GM12878 (cell line): Measurements from ENCODE around the gene HOXD12. TPM values are rescaled to one million over a fixed set of nuclear protein-coding genes. Genes with fewer than 3 reads are reported as not detected.

Experiments
- ATAC-seq: fragments of 200-7000 bp; cut with Tn5 transposase; 3 replicates; pipeline ENCODE4 v1.9.1; 2020; ENCODE audit warnings: mild to moderate bottlenecking, moderate library complexity
- BruUV-seq: library from RNA; stranded (reverse); fragments of 400-500 nt; replicated peaks from 2 replicates; lab custom pipeline; 2021; lab: Mats Ljungman, UMichigan
- CTCF ChIA-PET: fragments of 300-600 bp; sonication (Branson Sonifier 250); formaldehyde crosslinking; extraction: SDS; loops from one replicate; lab custom pipeline; 2021; ENCODE audit warnings: inconsistent platforms; lab: Yijun Ruan, JAX
- POLR2A ChIA-PET: fragments of 350-600 bp; formaldehyde crosslinking; extraction: SDS; loops from one replicate; lab custom pipeline; 2021; ENCODE audit warnings: inconsistent platforms; lab: Charles Lee
- RAD21 ChIA-PET: fragments of 300-600 bp; sonication (Branson Sonifier 250); formaldehyde crosslinking; loops from one replicate; lab custom pipeline; 2023; ENCODE audit warnings: antibody characterized with exemption; ENCODE audit not compliant: unreplicated experiment; lab: Charles Lee
- SMC1A ChIA-PET: fragments of 300-600 bp; sonication (Branson Sonifier 250); formaldehyde crosslinking; loops from one replicate; lab custom pipeline; 2023; ENCODE audit not compliant: unreplicated experiment, uncharacterized antibody; lab: Charles Lee
- DNase-seq: peaks from one replicate; pipeline ENCODE4 v3.0.0-alpha.2; 2011; ENCODE audit warnings: low read depth, low spot score
- FAIRE-seq: peaks from 3 replicates; lab custom pipeline; 2011; peaks lifted over from hg19 to GRCh38; lab: Jason Lieb, UNC
- H2AFZ ChIP-seq: 2 replicates; pipeline ENCODE4 v1.6.0; 2011; ENCODE audit warnings: low read depth, low read length, control low read depth; ENCODE audit not compliant: control insufficient read depth
- H3K27ac ChIP-seq: 2 replicates; pipeline ENCODE4 v1.5.1; 2011; ENCODE audit warnings: control low read depth; ENCODE audit not compliant: control insufficient read depth, insufficient read depth
- H3K27me3 ChIP-seq, 2 experiments: replicated peaks in 1 of 2; 2 replicates each; pipeline versions ENCODE4 v1.6.0 to v1.6.1; 2011; ENCODE audit warnings: low read length in 1 of 2; ENCODE audit not compliant: control insufficient read depth in 2 of 2, insufficient read depth in 2 of 2
- H3K36me3 ChIP-seq, 2 experiments: 2 replicates each; pipeline ENCODE4 v1.5.1; 2011; ENCODE audit warnings: low read length in 1 of 2; ENCODE audit not compliant: control insufficient read depth in 2 of 2, insufficient read depth in 2 of 2
- H3K4me1 ChIP-seq: 2 replicates; pipeline ENCODE4 v1.6.1; 2011; ENCODE audit warnings: mild to moderate bottlenecking, low read length, moderate library complexity, mixed read lengths; ENCODE audit not compliant: control insufficient read depth, insufficient read depth
- H3K4me2 ChIP-seq: 2 replicates; pipeline ENCODE4 v1.6.0; 2011; ENCODE audit warnings: control low read depth; ENCODE audit not compliant: control insufficient read depth, insufficient read depth
- H3K4me3 ChIP-seq: fragments of 200-600 bp; sonication (generic); 2 replicates; pipeline ENCODE4 v1.5.1; 2016
- H3K79me2 ChIP-seq: 2 replicates; pipeline ENCODE4 v1.6.0; 2011; ENCODE audit warnings: low read length; ENCODE audit not compliant: control insufficient read depth, insufficient read depth
- H3K9ac ChIP-seq: 2 replicates; pipeline ENCODE4 v1.8.0; 2011; ENCODE audit warnings: low read length, control low read depth, mixed read lengths; ENCODE audit not compliant: control insufficient read depth, insufficient read depth
- H3K9me3 ChIP-seq: replicated peaks from 3 replicates; pipeline ENCODE4 v1.5.1; 2011; ENCODE audit warnings: mild to moderate bottlenecking, low read length; ENCODE audit not compliant: control insufficient read depth, insufficient read depth
- H4K20me1 ChIP-seq: 2 replicates; pipeline ENCODE4 v1.6.0; 2011; ENCODE audit not compliant: control insufficient read depth, insufficient read depth
- CREM ChIP-seq: IDR thresholded peaks from 2 replicates; pipeline ENCODE4 v1.6.1; 2014; ENCODE audit warnings: antibody characterized with exemption, low read depth
- FOS ChIP-seq: IDR thresholded peaks from 3 replicates; pipeline ENCODE4 v1.6.1; 2011; ENCODE audit warnings: borderline replicate concordance; ENCODE audit not compliant: insufficient read length; ENCODE audit errors: extremely low read depth
- KLF5 ChIP-seq: fragments of 450-650 bp; IDR thresholded peaks from 2 replicates; pipeline ENCODE4 v1.6.1; 2014; ENCODE audit warnings: mild to moderate bottlenecking; ENCODE audit not compliant: partially characterized antibody
- LARP7 ChIP-seq: fragments of 450-650 bp; IDR thresholded peaks from 2 replicates; pipeline ENCODE4 v1.6.1; 2017; ENCODE audit warnings: mild to moderate bottlenecking
- MTA3 ChIP-seq: IDR thresholded peaks from 2 replicates; pipeline ENCODE4 v1.6.1; 2012; ENCODE audit warnings: low read length, inconsistent platforms, borderline replicate concordance
- NFIC ChIP-seq: IDR thresholded peaks from 2 replicates; pipeline ENCODE4 v1.6.1; 2012; ENCODE audit warnings: low read depth, mild to moderate bottlenecking, inconsistent platforms, low read length, moderate library complexity
- RELA ChIP-seq: fragments of 450-650 bp; IDR thresholded peaks from 2 replicates; pipeline ENCODE4 v1.8.0; 2014; ENCODE audit warnings: borderline replicate concordance; ENCODE audit not compliant: partially characterized antibody
- SUPT20H ChIP-seq: IDR thresholded peaks from 2 replicates; pipeline ENCODE4 v1.6.1; 2011; ENCODE audit warnings: low read depth, mild to moderate bottlenecking, low read length, moderate library complexity, borderline replicate concordance; ENCODE audit not compliant: control insufficient read depth
- WGBS: methylation state at CpG from one replicate; pipeline ENCODE4 v1.1.6; 2016; ENCODE audit warnings: low lambda C conversion rate; ENCODE audit not compliant: insufficient replicate concordance, insufficient coverage; ENCODE audit errors: missing lambda C conversion rate; 5-methylcytosine and 5-hydroxymethylcytosine counted together
- in situ Hi-C: fragments of 300-500 bp; cut with MboI; formaldehyde crosslinking; loops from 9 replicates; pipeline ENCODE4 v1.14.3; 2018; ENCODE audit warnings: mixed read lengths
- intact Hi-C: fragments of 100-400 bp; cut with micrococcal nuclease; formaldehyde crosslinking; loops from one replicate; pipeline ENCODE4 v1.14.2; 2022; ENCODE audit not compliant: unreplicated experiment
- polyA plus RNA-seq, 11 experiments: library from polyadenylated mRNA; depleted of rRNA in 4 of 11; unstranded in 6 of 11; stranded (reverse) in 5 of 11; fragments of >200 nt; fragmentation: Nextera tagmentation in 4 of 11; fragmentation: Illumina TruSeq in 1 of 11; extraction: Ambion mirVana in 4 of 11; extraction: Trizol in 1 of 11; gene quantifications; 1 replicate in 1 of 11; 2 replicates in 10 of 11; pipeline versions ENCODE4 v1.2.1 to v1.2.3, GENCODE V29; 2011 to 2016; ENCODE audit warnings: inconsistent platforms in 2 of 11, missing spikeins in 2 of 11, low read depth in 1 of 11
- total RNA-seq, 4 experiments: library from RNA; depleted of rRNA in 3 of 4; stranded (reverse); fragments of >200 nt in 3 of 4; fragmentation: Illumina TruSeq in 1 of 4; extraction: Trizol in 1 of 4; gene quantifications; 2 replicates each; pipeline versions ENCODE4 v1.2.1 to v1.2.3, GENCODE V29; 2013 to 2021

Gene HOXD12
- total and polyA plus RNA-seq, 10 of the 15 experiments (the other 5 are each of a cell fraction or from before 2014, with no cell fraction given), result not detected

DNA sequence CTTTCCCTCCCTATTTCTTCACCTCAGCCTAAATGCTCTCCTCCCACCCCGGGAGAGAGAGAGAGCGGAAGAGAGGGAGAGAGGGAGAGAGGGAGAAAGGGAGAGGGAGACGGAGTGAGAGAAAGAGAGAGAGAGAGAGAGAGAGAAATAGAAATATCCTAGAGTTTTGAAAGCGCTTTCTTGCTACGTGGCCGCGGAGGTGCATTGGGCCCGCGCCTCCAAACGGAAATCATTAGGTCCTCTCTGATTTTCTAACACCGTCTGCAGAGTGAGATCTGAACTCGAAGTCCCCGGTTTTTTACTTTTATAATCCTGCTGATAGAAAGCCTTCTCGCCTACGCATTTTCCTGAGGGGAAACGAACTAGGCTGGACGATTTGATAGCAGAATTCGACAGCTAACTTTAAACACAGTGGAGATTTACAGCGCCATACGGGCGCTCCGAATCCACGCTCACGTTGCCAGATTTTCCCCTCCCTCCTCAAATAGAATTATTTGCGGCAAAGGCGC, 14.9 kb upstream of the HOXD12 start:
- Histone ChIP-seq H3K4me2 (no peak overlapping the region), H3K27me3 (peaks cover 5 to 19% of the 10 kb centered on the region in 2 experiments), H3K9me3 (peaks cover 20% of the 10 kb centered on the region; the same call in 2 of the 3 replicates), H3K4me1 (no peaks in the 10 kb centered on the region), H3K4me3 (no peak overlapping the region), H3K79me2 (no peaks in the 10 kb centered on the region), H3K9ac (no peak overlapping the region), H3K36me3 (no peaks in the 10 kb centered on the region), H2AFZ (no peak overlapping the region), H4K20me1 (no peaks in the 10 kb centered on the region), H3K27ac (no peak overlapping the region)
- FAIRE-seq (no peak), DNase-seq (no peak), ATAC-seq (no peak)
- 37% methylated on average over 25 of the region's 26 CpGs for WGBS
- ChIA-PET RAD21 (interaction anchor here (1.0 kb wide), 1 partner anchor 395 kb away, joined by 3 read pairs; no protein-coding TSS in a partner anchor), CTCF (interaction anchor here (1.2 to 2.5 kb wide), 3 partner anchors 11 to 395 kb away, joined by 3 to 13 read pairs (median 6); no protein-coding TSS in a partner anchor), POLR2A (no interaction called here), SMC1A (interaction anchor here (1.6 kb wide), 1 partner anchor 395 kb away, joined by 3 read pairs; no protein-coding TSS in a partner anchor)
- no TSS peak for BruUV-seq
- TF ChIP-seq FOS, result no peak
- no peak for TF ChIP-seq RELA
- TF ChIP-seq NFIC, result no peak
- TF ChIP-seq SUPT20H, result no peak
- no peak for TF ChIP-seq MTA3
- no peak for TF ChIP-seq KLF5
- TF ChIP-seq LARP7, result no peak
- no peak for TF ChIP-seq CREM
- intact Hi-C loops (loop anchor here (10.0 kb wide), 1 partner anchor 200 kb away; no protein-coding TSS in a partner anchor), in situ Hi-C loops (no loop called here)
